Measurements from ENCODE around the gene FAXDC2. TPM values are rescaled to one million over a fixed set of nuclear protein-coding genes. Genes with fewer than 3 reads are reported as not detected.

FAXDC2 gene
- total and polyA plus RNA-seq, 2 of the 13 experiments (the other 11 are each of a cell fraction or from before 2014, with no cell fraction given), result 4.7 to 58.8 TPM

DNA sequence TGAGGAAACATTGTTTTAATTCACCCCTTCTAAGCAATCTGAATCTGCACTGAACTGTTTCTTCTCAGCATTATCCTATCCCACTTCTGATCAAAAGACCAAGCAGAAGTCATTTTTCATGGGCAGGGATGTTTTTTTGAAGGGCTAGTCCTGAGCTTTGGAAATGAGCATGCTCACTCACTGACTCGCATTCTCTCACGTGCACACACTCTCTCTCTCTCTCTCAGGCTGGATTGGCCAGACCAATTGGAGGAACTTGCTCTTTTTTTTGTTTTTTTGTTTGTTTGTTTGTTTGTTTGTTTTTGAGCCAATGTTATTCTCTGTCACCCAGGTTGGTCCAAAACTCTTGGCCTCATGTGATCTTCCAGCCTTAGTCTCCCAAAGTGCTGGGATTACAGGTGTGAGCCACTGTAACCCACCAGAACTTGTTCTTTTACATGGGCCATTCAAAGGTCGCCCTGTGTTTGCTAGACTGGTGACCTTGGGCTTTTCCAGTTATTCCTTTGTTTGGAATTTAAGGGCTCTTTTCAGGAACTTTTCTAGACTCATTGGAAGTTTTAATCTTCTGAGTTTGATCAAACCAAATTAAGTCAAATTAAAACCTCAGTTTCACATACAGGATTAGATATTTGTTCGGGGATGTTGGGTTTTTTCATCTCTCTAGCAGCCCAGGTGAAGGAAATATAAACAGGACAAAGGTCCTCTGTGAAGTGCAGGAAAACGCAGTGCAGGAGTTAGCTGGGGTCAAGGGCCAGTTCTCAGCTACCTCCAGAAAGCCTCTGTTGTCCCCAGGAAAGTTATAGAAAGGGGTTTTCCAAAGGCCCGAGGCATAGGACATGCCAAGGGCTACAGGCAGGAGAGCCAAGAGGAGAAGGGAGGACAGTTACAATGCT, 13.1 kb downstream of the FAXDC2 start (continued):
- TF ChIP-seq, protein P1, sequence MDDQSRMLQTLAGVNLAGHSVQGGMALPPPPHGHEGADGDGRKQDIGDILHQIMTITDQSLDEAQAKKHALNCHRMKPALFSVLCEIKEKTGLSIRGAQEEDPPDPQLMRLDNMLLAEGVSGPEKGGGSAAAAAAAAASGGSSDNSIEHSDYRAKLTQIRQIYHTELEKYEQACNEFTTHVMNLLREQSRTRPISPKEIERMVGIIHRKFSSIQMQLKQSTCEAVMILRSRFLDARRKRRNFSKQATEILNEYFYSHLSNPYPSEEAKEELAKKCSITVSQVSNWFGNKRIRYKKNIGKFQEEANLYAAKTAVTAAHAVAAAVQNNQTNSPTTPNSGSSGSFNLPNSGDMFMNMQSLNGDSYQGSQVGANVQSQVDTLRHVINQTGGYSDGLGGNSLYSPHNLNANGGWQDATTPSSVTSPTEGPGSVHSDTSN (CRISPR knock-in tag; IDR thresholded peaks at IDR 0.05; ENCODE audit: borderline replicate concordance), result no peak
- TF ChIP-seq, protein P2, sequence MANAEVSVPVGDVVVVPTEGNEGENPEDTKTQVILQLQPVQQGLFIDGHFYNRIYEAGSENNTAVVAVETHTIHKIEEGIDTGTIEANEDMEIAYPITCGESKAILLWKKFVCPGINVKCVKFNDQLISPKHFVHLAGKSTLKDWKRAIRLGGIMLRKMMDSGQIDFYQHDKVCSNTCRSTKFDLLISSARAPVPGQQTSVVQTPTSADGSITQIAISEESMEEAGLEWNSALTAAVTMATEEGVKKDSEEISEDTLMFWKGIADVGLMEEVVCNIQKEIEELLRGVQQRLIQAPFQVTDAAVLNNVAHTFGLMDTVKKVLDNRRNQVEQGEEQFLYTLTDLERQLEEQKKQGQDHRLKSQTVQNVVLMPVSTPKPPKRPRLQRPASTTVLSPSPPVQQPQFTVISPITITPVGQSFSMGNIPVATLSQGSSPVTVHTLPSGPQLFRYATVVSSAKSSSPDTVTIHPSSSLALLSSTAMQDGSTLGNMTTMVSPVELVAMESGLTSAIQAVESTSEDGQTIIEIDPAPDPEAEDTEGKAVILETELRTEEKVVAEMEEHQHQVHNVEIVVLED (CRISPR knock-in tag; IDR thresholded peaks at IDR 0.05; ENCODE audit: borderline replicate concordance), result peak; percentile 46; the same call in 1 of the 2 replicates
- TF ChIP-seq ZNF605 (CRISPR knock-in tag; IDR thresholded peaks at IDR 0.05), result peak; percentile 29; the same call in 1 of the 2 replicates
- 0 out of 2 replicates have a peak, but pooled peaks have one; percentile 42 for TF ChIP-seq ZNF430 (CRISPR knock-in tag; IDR thresholded peaks at IDR 0.05)
- TF ChIP-seq, protein P3, sequence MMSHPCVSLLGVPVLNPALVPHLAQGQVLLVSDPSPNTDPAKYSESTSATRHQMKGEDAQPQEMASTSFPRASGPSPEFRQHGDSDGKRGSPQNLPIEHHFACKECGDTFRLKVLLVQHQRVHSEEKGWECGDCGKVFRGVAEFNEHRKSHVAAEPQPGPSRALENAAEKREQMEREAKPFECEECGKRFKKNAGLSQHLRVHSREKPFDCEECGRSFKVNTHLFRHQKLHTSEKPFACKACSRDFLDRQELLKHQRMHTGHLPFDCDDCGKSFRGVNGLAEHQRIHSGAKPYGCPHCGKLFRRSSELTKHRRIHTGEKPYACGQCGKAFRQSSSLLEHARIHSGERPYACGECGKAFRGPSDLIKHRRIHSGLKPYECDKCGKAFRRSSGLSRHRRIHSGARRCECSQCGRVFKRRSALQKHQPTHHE (CRISPR knock-in tag; IDR thresholded peaks at IDR 0.05; ENCODE audit: borderline replicate concordance), result no peak
- TF ChIP-seq, protein P4, sequence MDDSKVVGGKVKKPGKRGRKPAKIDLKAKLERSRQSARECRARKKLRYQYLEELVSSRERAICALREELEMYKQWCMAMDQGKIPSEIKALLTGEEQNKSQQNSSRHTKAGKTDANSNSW (CRISPR knock-in tag; IDR thresholded peaks at IDR 0.05; ENCODE audit: borderline replicate concordance), result no peak
- TF ChIP-seq ATF1 (CRISPR knock-in tag; IDR thresholded peaks at IDR 0.05), result no peak
- TF ChIP-seq NCOR1 (IDR thresholded peaks at IDR 0.05; ENCODE audit: borderline replicate concordance, low read length), result peak; percentile 90
- 0 out of 2 replicates have a peak, but pooled peaks have one; percentile 28 for TF ChIP-seq ZNF569 (CRISPR knock-in tag; IDR thresholded peaks at IDR 0.05; ENCODE audit: borderline replicate concordance)
- TF ChIP-seq, protein P5, sequence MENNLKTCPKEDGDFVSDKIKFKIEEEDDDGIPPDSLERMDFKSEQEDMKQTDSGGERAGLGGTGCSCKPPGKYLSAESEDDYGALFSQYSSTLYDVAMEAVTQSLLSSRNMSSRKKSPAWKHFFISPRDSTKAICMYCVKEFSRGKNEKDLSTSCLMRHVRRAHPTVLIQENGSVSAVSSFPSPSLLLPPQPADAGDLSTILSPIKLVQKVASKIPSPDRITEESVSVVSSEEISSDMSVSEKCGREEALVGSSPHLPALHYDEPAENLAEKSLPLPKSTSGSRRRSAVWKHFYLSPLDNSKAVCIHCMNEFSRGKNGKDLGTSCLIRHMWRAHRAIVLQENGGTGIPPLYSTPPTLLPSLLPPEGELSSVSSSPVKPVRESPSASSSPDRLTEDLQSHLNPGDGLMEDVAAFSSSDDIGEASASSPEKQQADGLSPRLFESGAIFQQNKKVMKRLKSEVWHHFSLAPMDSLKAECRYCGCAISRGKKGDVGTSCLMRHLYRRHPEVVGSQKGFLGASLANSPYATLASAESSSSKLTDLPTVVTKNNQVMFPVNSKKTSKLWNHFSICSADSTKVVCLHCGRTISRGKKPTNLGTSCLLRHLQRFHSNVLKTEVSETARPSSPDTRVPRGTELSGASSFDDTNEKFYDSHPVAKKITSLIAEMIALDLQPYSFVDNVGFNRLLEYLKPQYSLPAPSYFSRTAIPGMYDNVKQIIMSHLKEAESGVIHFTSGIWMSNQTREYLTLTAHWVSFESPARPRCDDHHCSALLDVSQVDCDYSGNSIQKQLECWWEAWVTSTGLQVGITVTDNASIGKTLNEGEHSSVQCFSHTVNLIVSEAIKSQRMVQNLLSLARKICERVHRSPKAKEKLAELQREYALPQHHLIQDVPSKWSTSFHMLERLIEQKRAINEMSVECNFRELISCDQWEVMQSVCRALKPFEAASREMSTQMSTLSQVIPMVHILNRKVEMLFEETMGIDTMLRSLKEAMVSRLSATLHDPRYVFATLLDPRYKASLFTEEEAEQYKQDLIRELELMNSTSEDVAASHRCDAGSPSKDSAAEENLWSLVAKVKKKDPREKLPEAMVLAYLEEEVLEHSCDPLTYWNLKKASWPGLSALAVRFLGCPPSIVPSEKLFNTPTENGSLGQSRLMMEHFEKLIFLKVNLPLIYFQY (CRISPR knock-in tag; IDR thresholded peaks at IDR 0.05; ENCODE audit: borderline replicate concordance), result peak; percentile 38; the same call in 1 of the 2 replicates
- TF ChIP-seq ZNF891 (CRISPR knock-in tag; IDR thresholded peaks at IDR 0.05), result no peak
- TF ChIP-seq TSC22D2 (CRISPR knock-in tag; IDR thresholded peaks at IDR 0.05; ENCODE audit: borderline replicate concordance), result no peak
- no peak; the same call in 1 of the 2 replicates for TF ChIP-seq WIZ (CRISPR knock-in tag; IDR thresholded peaks at IDR 0.05)
- TF ChIP-seq, protein P6, sequence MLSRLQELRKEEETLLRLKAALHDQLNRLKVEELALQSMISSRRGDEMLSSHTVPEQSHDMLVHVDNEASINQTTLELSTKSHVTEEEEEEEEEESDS (CRISPR knock-in tag; IDR thresholded peaks at IDR 0.05; ENCODE audit: borderline replicate concordance), result no peak
- no peak for TF ChIP-seq EED (CRISPR knock-in tag; IDR thresholded peaks at IDR 0.05)
- TF ChIP-seq ZSCAN21 (CRISPR knock-in tag; IDR thresholded peaks at IDR 0.05; ENCODE audit: borderline replicate concordance), result no peak
- TF ChIP-seq RCOR2 (CRISPR knock-in tag; IDR thresholded peaks at IDR 0.05), result peak; percentile 48; the same call in 1 of the 2 replicates

All from HepG2 (cell line).